Astrocyte of the spinal cord (primary cell): ENCODE data around the gene DPP6.

Experiments
- DNase-seq: peaks from one replicate; pipeline ENCODE4 v3.0.0; 2011; ENCODE audit warnings: low read depth, low spot score
- H3K4me3 ChIP-seq: 2 replicates; pipeline ENCODE4 v1.5.1; 2011; ENCODE audit warnings: low read depth, mild to moderate bottlenecking, low read length, moderate library complexity
- in situ Hi-C: cut with HindIII; loops from 2 replicates; pipeline ENCODE4 v1.10.0; 2017; ENCODE audit warnings: low sequenced_read_pairs
- TF ChIP-seq, protein P1 (sequence below): IDR thresholded peaks from 2 replicates; pipeline ENCODE4 v1.5.1; 2012; ENCODE audit warnings: low read depth, mild to moderate bottlenecking, low read length, inconsistent platforms

The DPP6 gene

GRCh38 chr7:154650275-154650674 is 598.1 kb downstream of the DPP6 start:
- TF ChIP-seq, protein P1, sequence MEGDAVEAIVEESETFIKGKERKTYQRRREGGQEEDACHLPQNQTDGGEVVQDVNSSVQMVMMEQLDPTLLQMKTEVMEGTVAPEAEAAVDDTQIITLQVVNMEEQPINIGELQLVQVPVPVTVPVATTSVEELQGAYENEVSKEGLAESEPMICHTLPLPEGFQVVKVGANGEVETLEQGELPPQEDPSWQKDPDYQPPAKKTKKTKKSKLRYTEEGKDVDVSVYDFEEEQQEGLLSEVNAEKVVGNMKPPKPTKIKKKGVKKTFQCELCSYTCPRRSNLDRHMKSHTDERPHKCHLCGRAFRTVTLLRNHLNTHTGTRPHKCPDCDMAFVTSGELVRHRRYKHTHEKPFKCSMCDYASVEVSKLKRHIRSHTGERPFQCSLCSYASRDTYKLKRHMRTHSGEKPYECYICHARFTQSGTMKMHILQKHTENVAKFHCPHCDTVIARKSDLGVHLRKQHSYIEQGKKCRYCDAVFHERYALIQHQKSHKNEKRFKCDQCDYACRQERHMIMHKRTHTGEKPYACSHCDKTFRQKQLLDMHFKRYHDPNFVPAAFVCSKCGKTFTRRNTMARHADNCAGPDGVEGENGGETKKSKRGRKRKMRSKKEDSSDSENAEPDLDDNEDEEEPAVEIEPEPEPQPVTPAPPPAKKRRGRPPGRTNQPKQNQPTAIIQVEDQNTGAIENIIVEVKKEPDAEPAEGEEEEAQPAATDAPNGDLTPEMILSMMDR: no peak
- in situ Hi-C loops: no loop called here
- no peak for DNase-seq

DNA sequence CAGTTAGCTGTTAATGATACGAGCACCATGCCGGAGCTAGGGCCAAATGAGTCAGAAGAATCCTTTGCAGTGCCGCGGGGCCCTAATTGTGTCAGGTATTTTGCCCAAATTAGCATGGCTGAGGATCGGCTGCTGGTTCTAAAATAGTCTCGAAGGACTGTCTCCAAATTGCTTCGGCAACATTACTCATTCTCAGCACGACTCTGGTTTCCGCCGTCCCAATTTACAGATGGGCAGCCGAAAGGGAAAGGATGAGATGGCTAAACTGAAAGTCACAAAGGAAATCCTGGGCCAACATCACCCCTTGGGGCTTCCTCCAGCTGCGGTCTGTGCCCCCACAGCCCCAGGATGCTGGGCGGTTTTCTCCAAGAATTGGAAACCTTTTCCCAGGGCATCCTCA is 599.3 kb downstream of the DPP6 start:
- in situ Hi-C loops: no loop called here
- DNase-seq: no peak
- H3K4me3 ChIP-seq: no peak overlapping the region
- TF ChIP-seq, protein P1: no peak

More at GRCh38 chr7:154650275-154650674, 598.1 kb downstream of the DPP6 start:
- H3K4me3 ChIP-seq: no peak overlapping the region

- H3K4me3 ChIP-seq: no peak overlapping the region
- in situ Hi-C loops: no loop called here
- TF ChIP-seq, protein P1: no peak
- DNase-seq: no peak
These were observed 600.4 kb downstream of the DPP6 start for GRCh38 chr7:154652564-154652963.

DNA sequence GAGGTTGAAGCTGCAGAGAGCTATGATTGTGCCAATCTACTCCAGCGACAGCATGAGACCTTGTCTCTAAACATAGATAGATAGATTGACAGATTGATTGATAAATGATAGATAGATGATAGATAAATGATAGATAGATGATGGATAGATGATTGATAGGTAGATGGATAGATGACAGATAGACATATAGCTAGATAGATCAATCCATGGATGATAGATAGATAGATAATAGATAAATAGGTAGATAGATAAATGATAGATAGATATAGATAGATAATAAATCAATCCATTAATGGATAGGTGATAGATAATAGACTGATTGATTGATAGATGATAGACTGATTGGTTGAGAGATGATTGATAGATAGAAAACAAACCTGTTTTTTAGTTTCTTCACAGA is 601.1 kb downstream of the DPP6 start:
- in situ Hi-C loops: no loop called here
- no peak overlapping the region for H3K4me3 ChIP-seq
- no peak for DNase-seq
- TF ChIP-seq, protein P1: no peak

DNA sequence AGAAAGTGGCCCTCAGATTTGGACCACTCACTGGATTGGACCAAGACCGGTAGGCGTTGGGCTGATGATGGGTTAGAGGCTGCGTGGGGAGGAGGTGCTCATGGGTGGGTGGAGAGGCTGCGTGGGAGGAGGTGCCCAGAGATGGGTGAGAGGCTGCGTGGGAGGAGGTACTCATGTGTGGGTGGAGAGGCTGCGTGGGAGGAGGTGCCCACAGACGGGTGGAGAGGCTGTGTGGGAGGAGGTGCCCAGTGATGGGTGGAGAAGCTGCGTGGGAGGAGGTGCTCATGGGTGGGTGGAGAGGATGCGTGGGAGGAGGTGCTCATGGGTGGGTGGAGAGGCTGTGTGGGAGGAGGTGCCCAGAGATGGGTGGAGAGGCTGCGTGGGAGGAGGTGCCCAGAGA is 604.4 kb downstream of the DPP6 start:
- TF ChIP-seq, protein P1: no peak
- in situ Hi-C loops: no loop called here
- no peak overlapping the region for H3K4me3 ChIP-seq
- DNase-seq: no peak

DNA sequence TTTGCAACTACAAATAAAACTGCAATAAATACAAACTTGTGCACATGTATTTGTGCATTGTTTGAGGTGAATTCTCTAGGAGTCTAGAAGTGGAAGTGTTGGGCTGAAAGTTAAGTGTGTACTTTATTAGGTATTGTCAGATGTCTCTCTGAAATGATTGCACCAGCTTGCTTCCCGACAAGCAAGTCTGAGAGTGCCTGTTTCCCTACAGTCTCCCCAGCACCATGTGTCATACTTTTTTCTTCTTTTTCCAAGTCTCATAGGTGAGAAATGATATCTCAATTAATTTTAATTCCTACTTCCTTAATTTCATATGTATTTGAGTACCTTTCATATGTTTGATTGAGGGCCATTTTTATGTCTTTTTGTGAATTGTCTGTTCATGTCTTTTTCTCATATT is 614.6 kb downstream of the DPP6 start:
- DNase-seq: no peak
- no peak overlapping the region for H3K4me3 ChIP-seq
- TF ChIP-seq, protein P1: no peak
- in situ Hi-C loops: no loop called here

DNA sequence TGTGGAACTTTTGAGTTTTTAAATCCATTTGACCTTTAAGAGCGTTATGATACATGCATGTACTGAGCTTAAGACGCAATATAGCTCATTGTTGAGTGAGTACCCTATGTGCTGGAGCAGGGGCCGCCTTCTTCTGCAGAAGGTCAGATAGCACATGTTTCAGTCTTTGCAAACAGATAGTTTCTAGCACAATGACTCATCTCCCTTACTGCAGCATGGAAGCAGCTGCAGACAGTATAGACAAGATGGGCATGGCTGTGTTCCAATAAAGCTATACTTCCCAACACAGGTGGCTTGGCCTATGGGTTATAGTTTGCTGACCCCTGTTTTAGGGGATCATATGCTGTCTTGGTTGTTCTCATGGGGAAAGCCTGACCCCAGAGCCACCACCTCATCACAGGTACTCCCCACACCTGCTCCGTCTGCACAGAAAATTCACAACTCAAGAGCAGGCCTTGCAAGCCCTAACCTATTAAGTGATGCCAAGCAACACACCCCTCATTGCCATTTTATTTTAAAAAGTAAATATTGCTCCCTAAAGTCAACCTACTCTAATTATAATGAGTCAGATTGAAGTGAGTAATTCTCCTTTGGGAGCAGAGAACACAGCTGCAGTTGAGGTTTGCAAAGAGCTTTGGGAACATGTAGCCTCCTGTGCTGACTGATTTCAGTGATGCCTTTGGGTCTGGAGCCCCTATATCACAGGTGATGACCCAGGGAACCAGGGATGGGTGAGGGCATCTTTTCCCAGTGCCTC is 620.6 kb downstream of the DPP6 start:
- no peak overlapping the region for H3K4me3 ChIP-seq
- DNase-seq: no peak
- TF ChIP-seq, protein P1: no peak
- in situ Hi-C loops: no loop called here
